Measurements from ENCODE around the gene SMIM1. TPM values are rescaled to one million over a fixed set of nuclear protein-coding genes. Genes with fewer than 3 reads are reported as not detected.

Gene SMIM1
- total RNA-seq, 2 experiments from 2014 or later, result 1.5 to 2.2 TPM

- Mint-ChIP-seq H3K4me1 (ENCODE audit: low read depth) (no peaks in the 10 kb centered on the region), H3K4me3 (no peak overlapping the region), H3K36me3 (ENCODE audit: low read depth) (peaks cover 2% of the 10 kb centered on the region), H3K27ac (no peak overlapping the region), H3K9me3 (no peaks in the 10 kb centered on the region), H3K27me3 (no peaks in the 10 kb centered on the region)
- no peak for TF ChIP-seq CTCF (IDR thresholded peaks at IDR 0.05)
- ChIA-PET CTCF (no interaction called here), POLR2A (no interaction called here)
- ATAC-seq (no peak), DNase-seq (no peak)
- intact Hi-C loops (cut with micrococcal nuclease), result no loop called here
Observed at GRCh38 chr1:3814771-3815561, 42.4 kb downstream of the SMIM1 start.

GRCh38 chr1:3816331-3817137 is 44.0 kb downstream of the SMIM1 start:
- Mint-ChIP-seq H3K27me3 (no peaks in the 10 kb centered on the region), H3K9me3 (no peaks in the 10 kb centered on the region), H3K4me3 (no peak overlapping the region), H3K27ac (no peak overlapping the region), H3K4me1 (ENCODE audit: low read depth) (no peaks in the 10 kb centered on the region), H3K36me3 (ENCODE audit: low read depth) (peaks cover 5% of the 10 kb centered on the region)
- DNase-seq (no peak), ATAC-seq (no peak)
- intact Hi-C loops (cut with micrococcal nuclease), result no loop called here
- ChIA-PET POLR2A (no interaction called here), CTCF (no interaction called here)
- no peak for TF ChIP-seq CTCF (IDR thresholded peaks at IDR 0.05)

GRCh38 chr1:3817138-3817740 is 44.7 kb downstream of the SMIM1 start:
- ChIA-PET CTCF (no interaction called here), POLR2A (no interaction called here)
- Mint-ChIP-seq H3K27me3 (no peaks in the 10 kb centered on the region), H3K4me3 (no peak overlapping the region), H3K27ac (no peak overlapping the region), H3K36me3 (ENCODE audit: low read depth) (peaks cover 6% of the 10 kb centered on the region), H3K4me1 (ENCODE audit: low read depth) (no peaks in the 10 kb centered on the region), H3K9me3 (no peaks in the 10 kb centered on the region)
- no peak for ATAC-seq
- intact Hi-C loops (cut with micrococcal nuclease), result no loop called here
- DNase-seq, result no peak
- no peak for TF ChIP-seq CTCF (IDR thresholded peaks at IDR 0.05)

- Mint-ChIP-seq H3K4me1 (ENCODE audit: low read depth) (no peaks in the 10 kb centered on the region), H3K27ac (no peak overlapping the region), H3K4me3 (no peak overlapping the region), H3K27me3 (no peaks in the 10 kb centered on the region), H3K9me3 (no peaks in the 10 kb centered on the region), H3K36me3 (ENCODE audit: low read depth) (peaks cover 8% of the 10 kb centered on the region)
- intact Hi-C loops (cut with micrococcal nuclease), result no loop called here
- ChIA-PET CTCF (no interaction called here), POLR2A (no interaction called here)
- TF ChIP-seq CTCF (IDR thresholded peaks at IDR 0.05), result no peak
- DNase-seq (no peak), ATAC-seq (no peak)
Observed at GRCh38 chr1:3817821-3818597, 45.5 kb downstream of the SMIM1 start.

Data from activated CD8-positive, alpha-beta T cell treated with anti-CD3 and anti-CD28 coated beads for 36 hours (primary cell).